HG02571 (cell line): Measurements from ENCODE around the gene TXLNB.
"Not testable (repeated sequence)": the region's sequence is repeated elsewhere in the genome, so short reads cannot be mapped to it uniquely, and the experiment has no call there.

ENCODE experiments used
- ATAC-seq: cut with Tn5 transposase; IDR thresholded peaks from one replicate; pipeline ENCODE4 v1.9.1; 2021; ENCODE audit warnings: mild to moderate bottlenecking, moderate library complexity; ENCODE audit not compliant: unreplicated experiment

The TXLNB gene

DNA sequence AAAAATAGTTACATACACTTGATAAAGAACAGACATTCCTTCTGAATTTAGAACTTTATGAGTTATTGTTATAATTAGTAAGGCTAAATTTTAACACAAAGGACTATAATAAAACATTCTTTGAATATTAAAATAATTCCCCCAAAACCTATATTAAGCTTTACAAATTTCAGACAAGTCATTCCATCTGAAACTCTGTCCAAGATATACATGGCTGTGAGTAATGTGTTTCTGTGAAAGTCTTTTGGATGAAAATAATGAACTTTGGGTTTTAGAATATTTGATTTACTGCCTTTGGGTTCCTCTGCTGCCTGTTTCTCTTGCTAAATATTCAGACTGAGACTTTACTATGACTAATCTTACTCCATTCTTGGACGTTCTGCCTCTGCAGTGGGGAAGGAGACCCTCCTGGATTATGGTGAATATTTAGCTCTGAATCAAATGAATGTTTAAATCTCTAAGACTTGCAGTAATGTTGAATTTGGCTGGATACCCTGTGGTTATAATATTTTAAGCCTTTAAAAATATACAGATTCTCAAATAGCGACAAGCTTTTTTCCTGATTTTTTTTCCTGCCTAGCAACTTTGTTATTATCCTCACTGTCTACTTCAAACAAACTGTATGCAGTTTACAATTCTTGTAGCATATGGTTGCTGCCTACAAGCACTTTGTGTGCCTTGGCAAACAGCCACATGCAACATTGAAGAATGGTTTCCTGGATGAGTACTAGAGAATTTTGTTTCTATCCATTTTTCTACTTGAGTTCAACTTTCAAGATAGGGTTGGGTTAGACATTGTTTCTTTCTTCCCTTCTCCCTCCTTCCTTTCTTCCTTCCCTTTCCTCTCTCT is 51.4 kb downstream of the TXLNB start:
- no peak for ATAC-seq

DNA sequence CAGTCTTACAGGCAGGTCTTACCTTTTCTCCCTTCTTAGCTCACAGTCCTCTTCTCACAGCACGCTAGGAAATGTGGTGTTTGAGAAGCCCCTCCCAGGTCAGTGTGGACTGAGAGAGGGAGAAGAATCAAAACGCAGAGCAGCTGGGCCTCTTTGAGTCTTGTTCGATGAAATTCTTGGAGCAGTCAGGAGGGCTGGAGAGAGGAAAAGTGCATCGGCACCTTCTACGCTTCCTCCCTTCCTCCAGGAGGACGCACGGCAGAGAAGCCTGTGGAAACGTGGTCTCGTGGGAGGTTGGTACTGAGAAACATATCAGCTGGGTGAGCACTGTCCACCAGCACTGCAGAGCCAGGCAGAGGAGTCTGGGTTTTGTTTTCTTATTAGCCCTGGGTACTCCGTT is 52.7 kb downstream of the TXLNB start:
- no peak for ATAC-seq

DNA sequence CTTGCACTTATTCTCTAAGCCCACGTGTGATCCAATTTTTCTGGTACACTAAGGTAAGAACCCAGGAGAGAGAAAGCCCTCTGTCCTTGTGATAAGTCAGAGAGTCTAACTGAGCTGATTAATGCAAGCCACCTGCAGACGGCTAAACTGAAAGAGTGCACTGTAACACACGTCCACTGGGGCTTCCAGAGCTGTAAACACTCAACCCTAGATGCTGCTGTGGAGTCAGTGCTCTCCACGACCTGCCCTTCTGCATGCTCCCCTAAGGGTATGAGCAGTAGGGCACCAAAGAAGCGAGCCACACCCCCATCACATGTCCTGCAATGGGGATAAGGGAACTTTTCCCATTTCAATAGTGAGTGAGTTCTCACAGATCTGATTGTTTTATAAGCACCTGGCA is 55.7 kb downstream of the TXLNB start:
- no peak for ATAC-seq

GRCh38 chr6:139235661-139236060 is 56.1 kb downstream of the TXLNB start:
- ATAC-seq = no peak

DNA sequence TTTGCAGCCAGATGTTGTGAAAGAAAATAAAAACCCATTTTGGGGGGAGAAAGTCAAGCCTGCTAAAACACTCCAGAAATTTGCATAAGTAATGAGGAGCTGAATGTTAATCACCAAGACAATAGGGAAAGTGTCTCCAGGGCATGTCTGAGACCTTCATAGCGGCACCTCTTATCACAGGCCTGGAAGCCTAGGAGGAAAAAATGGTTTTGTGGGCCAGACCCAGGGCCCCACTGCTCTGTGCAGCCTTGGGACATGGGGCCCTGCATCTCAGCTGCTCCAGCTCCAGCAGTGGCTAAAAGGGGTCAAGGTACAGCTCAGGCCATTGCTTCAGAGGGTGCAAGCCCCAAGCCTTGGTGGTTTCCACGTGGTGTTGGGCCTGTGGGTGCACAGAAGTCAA is 57.6 kb downstream of the TXLNB start:
- ATAC-seq = not testable (repeated sequence)

DNA sequence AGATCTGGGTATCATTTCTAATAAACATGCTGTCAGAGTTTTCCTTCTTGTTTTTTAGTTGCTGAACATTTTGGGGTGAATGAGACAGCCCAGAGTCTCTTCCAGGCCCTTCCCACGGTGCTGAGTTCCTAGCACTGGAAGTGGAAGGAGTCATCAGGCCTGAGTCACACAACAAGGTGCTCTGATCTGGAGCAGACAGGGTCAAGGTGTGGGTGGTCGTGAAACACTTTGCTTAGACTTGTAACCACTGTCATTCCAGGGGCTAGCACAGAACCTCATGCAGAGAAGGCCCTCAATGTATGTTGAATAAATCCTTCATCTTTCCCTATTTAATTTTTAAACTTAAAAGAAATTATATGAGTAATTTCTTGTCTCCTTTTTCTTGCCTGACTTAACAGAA is 60.6 kb downstream of the TXLNB start:
- ATAC-seq = no peak

DNA sequence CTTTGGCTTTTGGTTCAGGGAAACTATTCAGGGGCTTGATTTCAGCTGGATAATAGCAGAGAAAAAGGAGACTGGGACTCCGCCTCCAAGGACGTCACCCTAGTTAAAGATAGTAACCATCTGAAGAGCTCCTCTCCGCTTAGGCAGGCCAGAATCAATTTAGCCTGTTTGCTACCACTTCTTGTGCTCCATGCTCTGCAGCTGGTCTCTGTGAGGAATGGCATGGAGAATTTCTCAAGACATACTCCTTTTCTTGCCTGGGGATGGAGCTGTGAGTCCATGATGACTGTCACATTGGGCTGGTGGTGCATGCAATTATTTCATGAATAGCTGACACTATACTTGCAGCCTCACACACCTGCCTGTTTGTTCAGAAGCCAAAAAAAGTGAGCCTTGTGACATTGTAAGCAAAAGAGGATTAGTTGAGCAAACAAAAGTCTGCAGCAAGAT is 61.4 kb downstream of the TXLNB start:
- ATAC-seq = no peak

- ATAC-seq = not testable (repeated sequence)
These were observed 63.4 kb downstream of the TXLNB start for GRCh38 chr6:139228387-139228786.

- ATAC-seq = no peak
These were observed 72.1 kb downstream of the TXLNB start for GRCh38 chr6:139219746-139220145.

- peak; percentile 100 for ATAC-seq
These were observed 72.5 kb downstream of the TXLNB start for GRCh38 chr6:139219271-139219729.

DNA sequence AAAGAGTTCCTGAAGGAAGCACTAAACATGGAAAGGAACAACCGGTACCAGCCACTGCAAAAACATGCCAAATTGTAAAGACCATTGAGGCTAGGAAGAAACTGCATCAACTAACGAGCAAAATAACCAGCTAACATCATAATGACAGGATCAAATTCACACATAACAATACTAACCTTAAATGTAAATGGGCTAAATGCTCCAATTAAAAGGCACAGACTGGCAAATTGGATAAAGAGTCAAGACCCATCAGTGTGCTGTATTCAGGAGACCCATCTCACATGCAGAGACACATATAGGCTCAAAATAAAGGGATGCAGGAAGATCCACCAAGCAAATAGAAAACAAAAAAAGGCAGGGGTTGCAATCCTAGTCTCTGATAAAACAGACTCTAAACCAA is 79.3 kb downstream of the TXLNB start:
- ATAC-seq = not testable (repeated sequence)

- ATAC-seq = not testable (repeated sequence)
These were observed 81.0 kb downstream of the TXLNB start for GRCh38 chr6:139210766-139211165.

- ATAC-seq = no peak
These were observed 86.0 kb downstream of the TXLNB start for GRCh38 chr6:139205843-139206242.

DNA sequence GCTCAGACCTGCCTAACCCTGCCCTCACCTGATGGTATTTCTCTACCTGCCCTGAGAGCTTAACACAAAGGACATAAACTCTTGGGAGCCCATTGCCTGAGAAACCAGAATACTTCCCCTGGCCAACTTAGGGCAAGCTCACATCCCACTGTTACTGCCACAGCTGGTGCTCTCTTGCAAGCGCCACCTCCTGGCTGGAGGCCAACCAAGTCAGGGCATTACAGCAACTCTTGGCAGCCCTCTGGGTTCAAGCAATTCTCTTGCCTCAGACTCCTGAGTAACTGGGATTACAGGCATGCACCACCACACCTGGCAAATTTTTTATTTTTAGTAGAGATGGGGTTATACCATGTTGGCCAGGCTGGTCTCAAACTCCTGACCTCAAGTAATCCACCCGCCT is 86.8 kb downstream of the TXLNB start:
- no peak for ATAC-seq

- ATAC-seq = no peak
These were observed 90.4 kb downstream of the TXLNB start for GRCh38 chr6:139201378-139201777.

DNA sequence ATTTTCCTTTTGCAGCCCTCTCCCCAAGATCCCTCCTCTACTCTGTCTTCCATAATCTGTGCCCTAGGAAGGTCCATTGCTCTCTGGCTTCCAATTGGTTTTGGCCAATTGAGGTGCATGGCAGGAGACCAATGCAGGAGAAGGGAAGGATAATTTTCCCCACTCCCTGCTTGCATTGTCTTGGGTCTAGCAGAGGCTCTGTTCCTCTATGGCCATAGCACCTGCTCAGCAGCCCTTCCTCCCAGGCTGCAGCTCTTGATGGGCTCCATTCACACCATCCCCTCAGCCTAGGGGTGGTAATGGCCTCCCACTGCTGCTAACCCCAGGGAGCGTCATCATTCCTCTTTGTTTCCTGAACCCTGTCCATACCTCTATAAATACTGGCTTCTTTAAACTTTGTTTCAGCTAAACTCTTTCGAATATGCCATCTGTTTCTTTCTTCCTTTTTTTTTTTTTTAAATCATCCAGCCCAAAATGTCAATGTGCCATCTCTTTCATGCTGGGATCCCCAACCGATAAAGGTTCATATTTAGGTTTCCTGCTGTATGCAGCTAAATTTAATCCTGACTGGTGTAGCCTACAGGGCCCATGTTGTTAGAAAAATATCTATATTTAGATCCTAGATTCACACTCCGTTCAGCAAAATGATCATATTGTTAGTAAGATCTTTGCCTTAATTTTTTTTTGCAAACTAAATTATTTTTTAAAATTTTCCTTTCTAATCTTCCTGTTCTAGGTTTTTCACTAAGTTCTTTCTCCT is 93.1 kb downstream of the TXLNB start:
- ATAC-seq = no peak

- no peak for ATAC-seq
These were observed 97.1 kb downstream of the TXLNB start for GRCh38 chr6:139194740-139195139.
